ENCODE data around the gene RIC1. TPM values are rescaled to one million over a fixed set of nuclear protein-coding genes. Genes with fewer than 3 reads are reported as not detected.

The RIC1 gene
- total and polyA plus RNA-seq, 2 of the 8 experiments (the other 6 are each of a cell fraction or from before 2014, with no cell fraction given) = 10.7 to 24.5 TPM

GRCh38 chr9:5760338-5760737, 131.4 kb downstream of the RIC1 start:
- Histone ChIP-seq H3K79me1 (ENCODE audit: low read depth, low read length) (no peaks in the 10 kb centered on the region), H3K36me3 (ENCODE audit: control insufficient read depth in 2 of 4, insufficient read depth in 4 of 4, low read length in 3 of 4) (peaks cover 0 to 26% (median 7%) of the 10 kb centered on the region in 4 experiments; a peak in 5 of 8 replicates), H3K27ac (ENCODE audit: low read depth, low read length) (no peak overlapping the region), H3K27me3 (replicated peaks in 1 of 4; ENCODE audit: control insufficient read depth in 3 of 4, extremely low read depth in 1 of 4, insufficient read depth in 3 of 4, low read length in 3 of 4) (no peaks in the 10 kb centered on the region), H3K4ac (replicated peaks; ENCODE audit: insufficient read length, low read depth, low read length) (no peak overlapping the region), H4K91ac (replicated peaks; ENCODE audit: insufficient read length, low read length) (no peak overlapping the region), H2AFZ (ENCODE audit: low read length) (no peak overlapping the region), H3K79me2 (ENCODE audit: control insufficient read depth in 1 of 2, insufficient read depth in 2 of 2, low read length in 2 of 2) (no peaks in the 10 kb centered on the region), H2BK15ac (ENCODE audit: low read length) (no peak overlapping the region), H2BK20ac (ENCODE audit: low read length) (no peak overlapping the region), H3K9me3 (ENCODE audit: insufficient read depth in 2 of 2, low read depth in 1 of 2, low read length in 1 of 2) (no peaks in the 10 kb centered on the region), H3K23me2 (ENCODE audit: low read depth, low read length) (no peaks in the 10 kb centered on the region), H2BK120ac (replicated peaks; ENCODE audit: low read depth, low read length) (no peak overlapping the region), H4K20me1 (replicated peaks in 1 of 2; ENCODE audit: control insufficient read depth in 1 of 2, insufficient read depth in 2 of 2, low read length in 2 of 2) (no peaks in the 10 kb centered on the region), H3K14ac (ENCODE audit: insufficient read length) (no peak overlapping the region), H2BK5ac (ENCODE audit: low read depth, low read length) (no peak overlapping the region), H3K4me1 (replicated peaks in 1 of 4; ENCODE audit: control insufficient read depth in 3 of 4, insufficient read depth in 4 of 4, low read length in 3 of 4) (no peaks in the 10 kb centered on the region), H3K4me3 (ENCODE audit: extremely low read depth in 1 of 4, insufficient read depth in 2 of 4, low read depth in 3 of 4, low read length in 4 of 4) (no peak overlapping the region), H2BK12ac (ENCODE audit: low read depth, low read length) (no peak overlapping the region), H2AK5ac (ENCODE audit: low read depth, low read length) (no peak overlapping the region), H3K23ac (ENCODE audit: insufficient read length) (no peak overlapping the region), H4K5ac (ENCODE audit: insufficient read length, low read depth, low read length) (no peak overlapping the region), H3K4me2 (ENCODE audit: insufficient read depth in 1 of 2, low read depth in 2 of 2, low read length in 2 of 2) (no peak overlapping the region), H4K8ac (ENCODE audit: extremely low read depth, insufficient read depth, low read length) (no peak overlapping the region), H3K9ac (replicated peaks in 1 of 4; ENCODE audit: extremely low read depth in 1 of 4, low read depth in 3 of 4, low read length in 3 of 4) (no peak overlapping the region), H3K18ac (ENCODE audit: extremely low read depth, low read length) (no peak overlapping the region), H3K56ac (replicated peaks; ENCODE audit: insufficient read length, low read depth, low read length) (no peak overlapping the region)
- 85% methylated on average over 1 of the region's 1 CpG; no CpG with 5 or more reads in 1 of the 2 experiments for WGBS, 2 experiments (ENCODE audit: extremely low coverage in 1 of 2, insufficient coverage in 1 of 2, insufficient read length in 1 of 2, insufficient replicate concordance in 2 of 2, low coverage in 1 of 2, low lambda C conversion rate in 2 of 2, missing lambda C conversion rate in 1 of 2)
- DNase-seq (ENCODE audit: low read depth in 1 of 2, low spot score in 2 of 2) = no peak
- TF ChIP-seq POU5F1 (IDR thresholded peaks at IDR 0.05; ENCODE audit: low read depth, low read length) (no peak), CEBPB (IDR thresholded peaks at IDR 0.05; ENCODE audit: low read depth, low read length) (no peak), PHF8 (conservative IDR thresholded peaks at IDR 0.05; ENCODE audit: low read depth, low read length) (no peak), RNF2 (IDR thresholded peaks at IDR 0.05; ENCODE audit: borderline replicate concordance, low read depth, low read length, missing control alignments, poor library complexity, severe bottlenecking) (no peak), HDAC6 (IDR thresholded peaks at IDR 0.05; ENCODE audit: low read depth, low read length) (no peak), POLR2A (IDR thresholded peaks at IDR 0.05; ENCODE audit: control extremely low read depth in 1 of 2, low read depth in 2 of 2, low read length in 2 of 2) (no peak), SAP30 (IDR thresholded peaks at IDR 0.05; ENCODE audit: insufficient read depth, insufficient replicate concordance, low read length) (no peak), NANOG (IDR thresholded peaks at IDR 0.05; ENCODE audit: insufficient read depth, low read depth, low read length, poor library complexity, severe bottlenecking) (no peak)
- ChIA-PET POLR2A (ENCODE audit: partially characterized antibody) (no interaction called here), CTCF (ENCODE audit: partially characterized antibody) (interaction anchor here (1.2 to 1.4 kb wide), 2 partner anchors 9 to 14 kb away, joined by 3 read pairs; no protein-coding TSS in a partner anchor)
- FAIRE-seq = no peak
